NCI-H226 (cell line): ENCODE measurements around the gene LDAH.

Source experiments
- DNase-seq: peaks from one replicate; pipeline ENCODE4 v3.0.0-alpha.2; 2015

Gene LDAH

GRCh38 chr2:20771299-20771698, 51.6 kb downstream of the LDAH start:
- DNase-seq: no peak

- DNase-seq: no peak
These were observed 55.9 kb downstream of the LDAH start for GRCh38 chr2:20766798-20767644.

GRCh38 chr2:20766213-20766612, 56.7 kb downstream of the LDAH start:
- DNase-seq: no peak

GRCh38 chr2:20762945-20763683, 59.8 kb downstream of the LDAH start:
- DNase-seq: no peak

- no peak for DNase-seq
These were observed 63.4 kb downstream of the LDAH start for GRCh38 chr2:20759487-20759886.

GRCh38 chr2:20758997-20759396, 63.9 kb downstream of the LDAH start:
- DNase-seq: no peak

GRCh38 chr2:20757405-20758090, 65.4 kb downstream of the LDAH start:
- no peak for DNase-seq

- no peak for DNase-seq
These were observed 67.6 kb downstream of the LDAH start for GRCh38 chr2:20755132-20755800.

GRCh38 chr2:20752293-20752692, 70.6 kb downstream of the LDAH start:
- DNase-seq: no peak

- no peak for DNase-seq
These were observed 75.6 kb downstream of the LDAH start for GRCh38 chr2:20747317-20747716.

GRCh38 chr2:20745924-20746555, 76.9 kb downstream of the LDAH start:
- no peak for DNase-seq

- DNase-seq: no peak
These were observed 78.2 kb downstream of the LDAH start for GRCh38 chr2:20744366-20745335.

GRCh38 chr2:20738772-20739171, 84.1 kb downstream of the LDAH start:
- DNase-seq: no peak

GRCh38 chr2:20737505-20737904, 85.4 kb downstream of the LDAH start:
- DNase-seq: no peak

- DNase-seq: peak; percentile 42
These were observed 94.7 kb downstream of the LDAH start for GRCh38 chr2:20728114-20728758.

- no peak for DNase-seq
These were observed 96.0 kb downstream of the LDAH start for GRCh38 chr2:20726913-20727312.

- DNase-seq: no peak
These were observed 97.1 kb downstream of the LDAH start for GRCh38 chr2:20725782-20726181.

GRCh38 chr2:20724500-20725053, 98.3 kb downstream of the LDAH start:
- DNase-seq: no peak

GRCh38 chr2:20723543-20723942, 99.4 kb downstream of the LDAH start:
- no peak for DNase-seq

- no peak for DNase-seq
These were observed 100.2 kb downstream of the LDAH start for GRCh38 chr2:20722592-20723240.
